ENCODE data around the gene GXYLT2. TPM values are rescaled to one million over a fixed set of nuclear protein-coding genes. Genes with fewer than 3 reads are reported as not detected.

The GXYLT2 gene
- total RNA-seq, 1 donor from 2014 or later = 10.1 TPM

DNA sequence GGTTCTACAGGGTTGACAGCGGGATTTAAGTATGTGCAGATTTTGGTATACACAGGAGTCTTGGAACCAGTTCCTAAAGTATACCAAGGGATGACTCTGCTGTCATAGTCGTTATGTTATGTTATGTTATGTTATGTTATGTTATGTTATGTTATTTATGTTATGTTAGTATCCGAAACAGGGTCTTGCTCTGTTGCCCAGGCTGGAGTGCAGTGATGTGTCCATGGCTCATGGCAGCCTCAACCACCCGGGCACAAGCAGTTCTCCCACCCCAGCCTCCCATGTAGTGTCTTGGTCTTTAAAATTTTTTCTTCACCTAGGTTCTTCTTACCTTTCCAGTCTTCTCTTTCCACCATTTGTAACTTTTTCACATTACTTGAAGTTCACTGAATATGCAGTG, 130.5 kb downstream of the GXYLT2 start:
- Histone ChIP-seq H3K27me3 (no peaks in the 10 kb centered on the region), H3K9me3 (no peaks in the 10 kb centered on the region), H3K4me1 (peaks cover 42% of the 10 kb centered on the region), H3K36me3 (no peaks in the 10 kb centered on the region), H3K4me3 (no peak overlapping the region), H3K27ac (no peak overlapping the region)
- TF ChIP-seq, protein P1, sequence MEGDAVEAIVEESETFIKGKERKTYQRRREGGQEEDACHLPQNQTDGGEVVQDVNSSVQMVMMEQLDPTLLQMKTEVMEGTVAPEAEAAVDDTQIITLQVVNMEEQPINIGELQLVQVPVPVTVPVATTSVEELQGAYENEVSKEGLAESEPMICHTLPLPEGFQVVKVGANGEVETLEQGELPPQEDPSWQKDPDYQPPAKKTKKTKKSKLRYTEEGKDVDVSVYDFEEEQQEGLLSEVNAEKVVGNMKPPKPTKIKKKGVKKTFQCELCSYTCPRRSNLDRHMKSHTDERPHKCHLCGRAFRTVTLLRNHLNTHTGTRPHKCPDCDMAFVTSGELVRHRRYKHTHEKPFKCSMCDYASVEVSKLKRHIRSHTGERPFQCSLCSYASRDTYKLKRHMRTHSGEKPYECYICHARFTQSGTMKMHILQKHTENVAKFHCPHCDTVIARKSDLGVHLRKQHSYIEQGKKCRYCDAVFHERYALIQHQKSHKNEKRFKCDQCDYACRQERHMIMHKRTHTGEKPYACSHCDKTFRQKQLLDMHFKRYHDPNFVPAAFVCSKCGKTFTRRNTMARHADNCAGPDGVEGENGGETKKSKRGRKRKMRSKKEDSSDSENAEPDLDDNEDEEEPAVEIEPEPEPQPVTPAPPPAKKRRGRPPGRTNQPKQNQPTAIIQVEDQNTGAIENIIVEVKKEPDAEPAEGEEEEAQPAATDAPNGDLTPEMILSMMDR (IDR thresholded peaks at IDR 0.05) = no peak
- TF ChIP-seq POLR2A (IDR thresholded peaks at IDR 0.05) (no peak), POLR2AphosphoS5 (IDR thresholded peaks at IDR 0.05; ENCODE audit: insufficient read depth in 1 of 2, low read depth in 1 of 2) (no peak)
- no peak for DNase-seq (ENCODE audit: extremely low spot score in 2 of 2)
- intact Hi-C loops (cut with DNase I) = no loop called here

DNA sequence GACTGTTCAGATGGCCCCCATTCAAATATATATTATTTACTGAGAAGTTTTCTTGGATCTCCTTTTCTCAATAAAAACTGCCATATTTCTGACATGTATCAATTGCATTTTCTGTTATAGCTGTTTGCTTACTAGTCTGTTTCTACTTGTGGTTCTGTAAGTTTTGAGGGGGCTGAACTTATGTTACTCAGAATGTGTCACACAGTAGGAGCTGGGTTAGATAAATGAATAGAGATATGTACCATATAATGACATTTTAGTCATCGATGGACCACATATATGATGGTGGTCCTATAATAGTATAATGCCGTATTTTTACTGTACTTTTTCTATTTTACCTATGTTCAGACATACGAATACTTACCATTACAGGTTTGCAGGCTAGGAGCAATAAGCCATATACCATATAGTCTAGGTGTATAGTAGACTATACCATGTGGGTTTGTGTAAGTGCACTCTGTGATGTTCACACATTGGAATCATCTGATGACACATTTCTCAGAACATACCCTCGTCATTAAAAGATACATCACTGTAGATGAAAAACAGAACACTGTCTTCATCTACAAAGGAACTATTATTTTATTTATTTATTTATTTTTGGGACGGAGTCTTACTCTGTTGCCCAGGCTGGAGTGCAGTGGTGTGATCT, 131.1 kb downstream of the GXYLT2 start:
- H3K36me3 ChIP-seq = no peaks in the 10 kb centered on the region
- no peaks in the 10 kb centered on the region for H3K9me3 ChIP-seq
- intact Hi-C loops (cut with DNase I) = no loop called here
- no peak for DNase-seq (ENCODE audit: extremely low spot score in 2 of 2)
- no peaks in the 10 kb centered on the region for H3K27me3 ChIP-seq
- H3K4me3 ChIP-seq = no peak overlapping the region
- H3K27ac ChIP-seq = no peak overlapping the region
- H3K4me1 ChIP-seq = peaks cover 35% of the 10 kb centered on the region
- TF ChIP-seq POLR2A (IDR thresholded peaks at IDR 0.05) = no peak
- TF ChIP-seq, protein P1 (IDR thresholded peaks at IDR 0.05) = no peak
- no peak for TF ChIP-seq POLR2AphosphoS5 (IDR thresholded peaks at IDR 0.05; ENCODE audit: insufficient read depth in 1 of 2, low read depth in 1 of 2)

DNA sequence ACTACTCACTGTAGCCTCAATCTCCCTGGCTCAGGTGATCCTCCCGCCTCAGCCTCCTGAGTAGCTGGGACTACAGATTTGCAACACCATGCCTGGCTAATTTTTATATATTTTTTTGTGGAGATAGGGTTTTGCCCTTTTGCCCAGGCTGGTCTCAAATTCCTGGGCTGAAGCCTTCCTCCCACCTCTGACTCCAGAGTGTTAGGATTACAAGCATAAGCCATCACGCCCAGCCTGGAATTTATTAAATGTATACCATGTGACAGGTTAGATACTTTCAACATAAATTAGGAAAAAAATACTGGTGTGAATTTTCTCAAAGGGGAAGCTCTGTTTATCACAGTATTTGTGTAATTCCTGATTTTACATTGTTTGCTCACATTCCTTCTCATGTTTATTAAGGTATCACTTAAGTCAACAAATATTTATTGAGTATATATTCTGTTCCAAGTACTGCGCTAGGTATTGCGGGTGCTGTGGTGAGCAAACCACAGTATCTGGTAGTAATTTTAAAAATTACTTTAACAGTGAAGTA, 133.5 kb downstream of the GXYLT2 start:
- DNase-seq (ENCODE audit: extremely low spot score in 2 of 2) = no peak
- no peak overlapping the region for H3K27ac ChIP-seq
- no peaks in the 10 kb centered on the region for H3K36me3 ChIP-seq
- H3K9me3 ChIP-seq = no peaks in the 10 kb centered on the region
- no peak overlapping the region for H3K4me3 ChIP-seq
- peaks cover 52% of the 10 kb centered on the region for H3K4me1 ChIP-seq
- no peaks in the 10 kb centered on the region for H3K27me3 ChIP-seq
- intact Hi-C loops (cut with DNase I) = no loop called here
- TF ChIP-seq POLR2AphosphoS5 (IDR thresholded peaks at IDR 0.05; ENCODE audit: insufficient read depth in 1 of 2, low read depth in 1 of 2) = no peak
- TF ChIP-seq, protein P1 (IDR thresholded peaks at IDR 0.05) = no peak
- no peak for TF ChIP-seq POLR2A (IDR thresholded peaks at IDR 0.05)

DNA sequence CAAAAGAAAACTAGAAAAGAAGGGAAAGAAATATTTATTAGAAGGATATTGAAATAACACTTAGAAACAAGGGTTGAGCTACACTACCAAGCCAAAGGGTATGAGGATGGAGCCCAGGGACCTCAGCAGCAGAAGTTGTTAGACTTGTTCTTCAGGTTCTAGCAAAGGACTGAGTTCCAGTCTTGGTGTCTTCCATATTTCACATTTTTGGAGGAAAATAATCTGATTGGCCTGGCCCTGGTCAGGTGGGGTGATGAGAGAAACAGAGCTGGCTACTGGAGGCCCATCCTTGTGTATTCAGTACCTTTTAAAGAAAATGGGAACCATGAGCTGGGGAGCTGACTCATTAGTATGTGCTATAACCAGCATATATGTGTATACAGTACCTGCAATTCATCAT, 137.0 kb downstream of the GXYLT2 start:
- intact Hi-C loops (cut with DNase I) = no loop called here
- Histone ChIP-seq H3K27me3 (no peaks in the 10 kb centered on the region), H3K27ac (no peak overlapping the region), H3K4me1 (peaks cover 48% of the 10 kb centered on the region), H3K4me3 (no peak overlapping the region), H3K9me3 (no peaks in the 10 kb centered on the region), H3K36me3 (no peaks in the 10 kb centered on the region)
- no peak for DNase-seq (ENCODE audit: extremely low spot score in 2 of 2)
- TF ChIP-seq POLR2AphosphoS5 (IDR thresholded peaks at IDR 0.05; ENCODE audit: insufficient read depth in 1 of 2, low read depth in 1 of 2) = no peak
- TF ChIP-seq, protein P1 (IDR thresholded peaks at IDR 0.05) = no peak
- no peak for TF ChIP-seq POLR2A (IDR thresholded peaks at IDR 0.05)

DNA sequence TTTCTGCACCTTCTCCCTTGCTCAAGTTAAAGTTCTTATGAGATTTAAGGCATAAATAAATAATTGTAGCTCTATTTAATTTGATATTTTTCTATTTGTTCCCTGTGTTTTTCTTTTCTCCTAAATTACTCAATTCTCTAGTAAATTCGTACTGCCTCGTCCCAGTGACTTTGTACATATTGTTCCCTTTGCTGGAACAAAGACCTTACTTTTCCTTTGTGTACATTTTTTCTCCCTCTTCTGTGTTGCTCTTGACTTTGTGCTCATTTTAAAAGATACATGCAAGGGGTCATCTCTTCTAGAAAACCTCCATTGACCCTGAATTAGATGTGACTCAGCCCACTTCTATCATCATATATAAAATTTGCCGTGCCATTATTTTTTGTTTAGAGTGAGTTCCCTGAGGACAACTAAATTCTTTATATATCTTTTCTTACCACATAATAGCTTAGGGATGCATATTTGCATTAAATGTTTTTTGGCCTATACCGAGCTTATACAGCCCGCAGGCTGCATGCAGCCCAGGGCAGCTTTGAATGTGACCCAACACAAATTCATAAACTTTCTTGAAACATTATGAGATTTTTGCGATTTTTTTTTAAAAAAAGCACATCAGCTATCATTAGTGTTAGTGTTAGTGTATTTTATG, 138.4 kb downstream of the GXYLT2 start:
- peaks cover 46% of the 10 kb centered on the region for H3K4me1 ChIP-seq
- no peak overlapping the region for H3K27ac ChIP-seq
- no peaks in the 10 kb centered on the region for H3K36me3 ChIP-seq
- TF ChIP-seq POLR2A (IDR thresholded peaks at IDR 0.05) (no peak), POLR2AphosphoS5 (IDR thresholded peaks at IDR 0.05; ENCODE audit: insufficient read depth in 1 of 2, low read depth in 1 of 2) (no peak)
- TF ChIP-seq, protein P1 (IDR thresholded peaks at IDR 0.05) = no peak
- intact Hi-C loops (cut with DNase I) = no loop called here
- H3K4me3 ChIP-seq = no peak overlapping the region
- H3K27me3 ChIP-seq = no peaks in the 10 kb centered on the region
- no peaks in the 10 kb centered on the region for H3K9me3 ChIP-seq
- no peak for DNase-seq (ENCODE audit: extremely low spot score in 2 of 2)
